WERI-Rb-1 (cell line): Measurements from ENCODE around the gene NCDN.

Experiments
- DNase-seq: peaks from one replicate; pipeline ENCODE4 v3.0.0-alpha.2; 2020
- H3K27ac ChIP-seq: fragments of 250-450 bp; sonication (Bioruptor Pico); 2 replicates; pipeline ENCODE4 v1.5.1; 2020; ENCODE audit warnings: mild to moderate bottlenecking, moderate library complexity
- H3K27me3 ChIP-seq: fragments of 250-450 bp; sonication (Bioruptor Pico); 2 replicates; pipeline ENCODE4 v1.5.1; 2021; ENCODE audit warnings: mild to moderate bottlenecking, low read depth, moderate library complexity; ENCODE audit not compliant: insufficient read depth, severe bottlenecking
- H3K36me3 ChIP-seq: fragments of 250-450 bp; sonication (Bioruptor Pico); 2 replicates; pipeline ENCODE4 v1.5.1; 2020; ENCODE audit warnings: mild to moderate bottlenecking, moderate library complexity
- H3K4me3 ChIP-seq: 2 replicates; pipeline ENCODE4 v1.5.1; 2011; ENCODE audit warnings: low read depth, mild to moderate bottlenecking, control low read depth, low read length
- H3K9me3 ChIP-seq: fragments of 250-450 bp; sonication (Bioruptor Pico); 2 replicates; pipeline ENCODE4 v1.5.1; 2021; ENCODE audit warnings: mild to moderate bottlenecking, moderate library complexity; ENCODE audit not compliant: severe bottlenecking
- CTCF ChIP-seq: IDR thresholded peaks from 2 replicates; pipeline ENCODE4 v1.5.1; 2011; ENCODE audit warnings: low read depth, mild to moderate bottlenecking, control low read depth, inconsistent platforms, low read length

Gene NCDN

DNA sequence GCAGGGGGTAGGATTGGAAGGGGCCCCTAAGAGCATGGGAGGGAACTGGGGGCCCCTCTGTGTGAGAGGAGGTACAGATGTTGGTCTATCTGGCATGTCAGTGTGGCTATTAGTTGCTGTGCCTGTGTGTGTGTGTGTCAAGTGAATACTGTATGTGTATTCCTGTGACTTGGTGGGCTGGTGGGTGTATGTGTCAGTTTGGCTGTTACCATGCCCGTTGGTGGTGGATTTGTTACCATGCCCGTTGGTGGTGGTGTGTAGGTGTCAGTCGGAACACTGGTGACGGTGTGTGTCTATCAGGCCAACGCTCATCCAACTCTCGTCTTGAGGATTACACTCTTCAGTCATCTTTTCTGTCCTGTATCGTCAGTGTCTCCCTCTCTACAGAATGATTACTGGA is 38.1 kb downstream of the NCDN start:
- Histone ChIP-seq H3K27me3 (no peaks in the 10 kb centered on the region), H3K27ac (no peak overlapping the region), H3K9me3 (no peaks in the 10 kb centered on the region), H3K4me3 (no peak overlapping the region), H3K36me3 (peaks cover 4% of the 10 kb centered on the region; the same call in 1 of the 2 replicates)
- no peak for TF ChIP-seq CTCF
- DNase-seq = no peak

DNA sequence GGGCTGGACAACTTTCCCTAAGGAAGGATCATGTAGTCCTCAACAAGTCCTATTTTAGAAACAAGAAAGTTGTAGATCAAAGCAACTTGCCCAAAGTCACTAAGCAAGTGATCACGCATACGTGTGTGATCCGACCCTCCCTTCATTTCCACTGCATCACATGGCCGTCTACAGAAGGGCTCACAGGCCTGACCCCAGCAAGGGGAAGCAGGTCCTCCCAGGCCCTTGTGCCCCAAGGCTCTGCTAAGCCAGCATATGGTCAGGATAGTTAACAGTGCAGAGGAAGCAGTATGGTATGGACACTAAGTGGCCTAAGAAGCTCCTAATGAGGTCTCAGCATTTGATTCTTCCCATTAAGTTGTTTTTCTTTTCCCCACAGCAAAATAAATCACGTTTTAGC is 40.3 kb downstream of the NCDN start:
- Histone ChIP-seq H3K4me3 (no peak overlapping the region), H3K27ac (no peak overlapping the region), H3K36me3 (peaks cover 22% of the 10 kb centered on the region), H3K9me3 (no peaks in the 10 kb centered on the region), H3K27me3 (no peaks in the 10 kb centered on the region)
- DNase-seq = no peak
- no peak for TF ChIP-seq CTCF

- Histone ChIP-seq H3K36me3 (peaks cover 32% of the 10 kb centered on the region), H3K27ac (no peak overlapping the region), H3K27me3 (no peaks in the 10 kb centered on the region), H3K4me3 (no peak overlapping the region), H3K9me3 (no peaks in the 10 kb centered on the region)
- no peak for TF ChIP-seq CTCF
- DNase-seq = no peak
Observed at GRCh38 chr1:35598895-35599294, 41.3 kb downstream of the NCDN start.

- Histone ChIP-seq H3K9me3 (no peaks in the 10 kb centered on the region), H3K4me3 (no peak overlapping the region), H3K27ac (no peak overlapping the region), H3K36me3 (peaks cover 36% of the 10 kb centered on the region), H3K27me3 (no peaks in the 10 kb centered on the region)
- TF ChIP-seq CTCF = no peak
- DNase-seq = no peak
Observed at GRCh38 chr1:35599411-35599810, 41.8 kb downstream of the NCDN start.

- no peak for DNase-seq
- Histone ChIP-seq H3K4me3 (no peak overlapping the region), H3K27ac (no peak overlapping the region), H3K36me3 (peaks cover 48% of the 10 kb centered on the region), H3K9me3 (no peaks in the 10 kb centered on the region), H3K27me3 (no peaks in the 10 kb centered on the region)
- TF ChIP-seq CTCF = no peak
Observed at GRCh38 chr1:35600593-35600992, 43.0 kb downstream of the NCDN start.

- TF ChIP-seq CTCF = no peak
- Histone ChIP-seq H3K9me3 (no peaks in the 10 kb centered on the region), H3K4me3 (no peak overlapping the region), H3K27ac (no peak overlapping the region), H3K36me3 (peaks cover 72% of the 10 kb centered on the region), H3K27me3 (no peaks in the 10 kb centered on the region)
- DNase-seq = no peak
Observed at GRCh38 chr1:35603468-35603867, 45.9 kb downstream of the NCDN start.
